Stimulated activated CD4-positive, alpha-beta T cell treated with anti-CD3 and anti-CD28 coated beads, Interleukin-4, amount 100 ng/mL, for 48 hours (primary cell): Measurements from ENCODE around the gene CFLAR.
"Not testable (repeated sequence)": the region's sequence is repeated elsewhere in the genome, so short reads cannot be mapped to it uniquely, and the experiment has no call there.

Experiments used
- DNase-seq, 2 donors: peaks; one replicate each; pipeline ENCODE4 v3.0.0-alpha.2; 2020; ENCODE audit warnings: low read depth in 2 of 2

The CFLAR gene

GRCh38 chr2:201182650-201183364 is 66.8 kb downstream of the CFLAR start, which contains the start of gene CASP10:
Gene CASP10 (plus strand): TSS chr2:201183141. CDS start chr2:201185778, 2,637 bp downstream.
- no peak for DNase-seq

- DNase-seq: no peak
Measured at GRCh38 chr2:201183365-201183727, 67.4 kb downstream of the CFLAR start.

- DNase-seq: not testable (repeated sequence)
Measured at GRCh38 chr2:201183835-201184234, 67.9 kb downstream of the CFLAR start.

GRCh38 chr2:201184248-201184647 is 68.3 kb downstream of the CFLAR start:
- DNase-seq: not testable (repeated sequence)

GRCh38 chr2:201185863-201186262 is 69.9 kb downstream of the CFLAR start:
- no peak for DNase-seq

GRCh38 chr2:201186982-201187381 is 71.0 kb downstream of the CFLAR start:
- DNase-seq: no peak

- DNase-seq: no peak
Measured at GRCh38 chr2:201188449-201188848, 72.5 kb downstream of the CFLAR start.

- no peak for DNase-seq
Measured at GRCh38 chr2:201191132-201191875, 75.3 kb downstream of the CFLAR start.

- DNase-seq: no peak
Measured at GRCh38 chr2:201194097-201194496, 78.1 kb downstream of the CFLAR start.

GRCh38 chr2:201195331-201195730 is 79.4 kb downstream of the CFLAR start:
- DNase-seq: no peak

GRCh38 chr2:201196003-201196402 is 80.0 kb downstream of the CFLAR start:
- no peak for DNase-seq

GRCh38 chr2:201196803-201197202 is 80.8 kb downstream of the CFLAR start:
- DNase-seq: no peak

- DNase-seq: no peak
Measured at GRCh38 chr2:201197781-201198180, 81.8 kb downstream of the CFLAR start.

GRCh38 chr2:201199847-201200246 is 83.9 kb downstream of the CFLAR start:
- no peak for DNase-seq

- no peak for DNase-seq
Measured at GRCh38 chr2:201200345-201200744, 84.4 kb downstream of the CFLAR start.

GRCh38 chr2:201201371-201201770 is 85.4 kb downstream of the CFLAR start:
- DNase-seq: no peak

GRCh38 chr2:201203916-201204654 is 88.1 kb downstream of the CFLAR start:
- DNase-seq: no peak

- no peak for DNase-seq
Measured at GRCh38 chr2:201204655-201205514, 88.9 kb downstream of the CFLAR start.

GRCh38 chr2:201205515-201205849 is 89.5 kb downstream of the CFLAR start:
- no peak for DNase-seq

GRCh38 chr2:201208563-201209252 is 92.7 kb downstream of the CFLAR start:
- DNase-seq: no peak

- no peak for DNase-seq
Measured at GRCh38 chr2:201215963-201216362, 100.0 kb downstream of the CFLAR start.
